NT2/D1 (cell line): Measurements from ENCODE around the gene ENOX1.

ENCODE experiments used
- DNase-seq: peaks from one replicate; pipeline ENCODE4 v3.0.0-alpha.2; 2011; ENCODE audit warnings: low read depth, low spot score
- H3K27me3 ChIP-seq: 2 replicates; pipeline ENCODE4 v1.6.0; 2011; ENCODE audit warnings: mild to moderate bottlenecking; ENCODE audit not compliant: insufficient read length, insufficient read depth
- H3K36me3 ChIP-seq: 2 replicates; pipeline ENCODE4 v1.6.1; 2011; ENCODE audit warnings: mild to moderate bottlenecking, low read length, mixed read lengths; ENCODE audit not compliant: insufficient read depth, insufficient read length
- H3K4me1 ChIP-seq: 2 replicates; pipeline ENCODE4 v1.5.1; 2011; ENCODE audit not compliant: insufficient read depth, insufficient read length
- H3K4me3 ChIP-seq: 2 replicates; pipeline ENCODE4 v1.5.1; 2011; ENCODE audit warnings: low read depth; ENCODE audit not compliant: insufficient read length
- H3K9ac ChIP-seq: 2 replicates; pipeline ENCODE4 v1.6.0; 2011; ENCODE audit warnings: low read depth; ENCODE audit not compliant: insufficient read length
- H3K9me3 ChIP-seq: 2 replicates; pipeline ENCODE4 v1.5.1; 2011; ENCODE audit warnings: mild to moderate bottlenecking, low read length; ENCODE audit not compliant: insufficient read depth
- SUZ12 ChIP-seq: IDR thresholded peaks from 2 replicates; pipeline ENCODE4 v1.6.1; 2011; ENCODE audit not compliant: insufficient read length, insufficient read depth; ENCODE audit errors: extremely low read depth
- YY1 ChIP-seq: IDR thresholded peaks from 2 replicates; pipeline ENCODE4 v1.6.1; 2011; ENCODE audit not compliant: insufficient read length, insufficient read depth
- ZNF274 ChIP-seq: IDR thresholded peaks from 2 replicates; pipeline ENCODE4 v1.6.1; 2011; ENCODE audit warnings: mild to moderate bottlenecking, low read depth, low read length

The ENOX1 gene

DNA sequence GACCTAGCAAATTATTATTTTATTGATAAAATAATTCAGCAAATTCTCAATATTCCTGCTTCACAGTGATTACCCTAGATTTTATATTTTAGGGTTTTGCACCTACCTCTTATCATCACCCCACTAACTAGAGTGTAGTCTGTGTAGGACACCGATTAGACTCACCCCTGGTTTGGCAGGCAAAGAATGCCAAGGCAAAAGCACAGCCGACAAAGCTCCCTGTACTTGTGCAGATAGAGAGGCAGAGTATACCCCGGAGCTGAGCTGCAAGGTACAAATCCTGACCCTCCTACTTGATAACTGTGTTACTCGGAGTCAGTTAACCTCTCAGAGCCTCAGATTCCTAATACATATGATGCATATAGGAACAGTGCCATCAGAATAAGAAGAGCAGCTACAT, 225.7 kb downstream of the ENOX1 start:
- H3K36me3 ChIP-seq = no peaks in the 10 kb centered on the region
- DNase-seq = no peak
- H3K9me3 ChIP-seq = no peaks in the 10 kb centered on the region
- no peak overlapping the region for H3K9ac ChIP-seq
- no peaks in the 10 kb centered on the region for H3K4me1 ChIP-seq
- no peak for TF ChIP-seq SUZ12
- no peak for TF ChIP-seq ZNF274
- no peak for TF ChIP-seq YY1
- no peak overlapping the region for H3K4me3 ChIP-seq
- no peaks in the 10 kb centered on the region for H3K27me3 ChIP-seq

DNA sequence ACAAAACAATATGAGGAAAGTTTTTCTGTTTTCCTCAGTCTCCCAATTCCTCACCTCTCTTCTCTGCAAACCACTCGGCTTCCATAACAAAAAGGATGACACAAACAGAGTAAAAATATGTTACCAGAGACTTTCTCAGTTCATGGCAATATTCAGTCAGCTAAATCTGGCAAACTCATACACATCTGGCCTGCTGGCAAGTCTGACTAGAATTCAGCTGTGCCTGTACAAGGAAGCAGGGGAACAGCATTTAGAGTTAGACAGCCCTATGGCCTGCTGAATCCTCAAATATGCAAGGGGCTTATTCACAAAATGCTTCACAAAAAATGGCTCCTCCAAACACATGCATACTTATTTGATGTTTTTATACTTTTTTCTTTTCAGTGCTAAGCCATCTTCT, 227.8 kb downstream of the ENOX1 start:
- Histone ChIP-seq H3K4me3 (no peak overlapping the region), H3K9ac (no peak overlapping the region), H3K4me1 (no peaks in the 10 kb centered on the region), H3K27me3 (no peaks in the 10 kb centered on the region), H3K36me3 (no peaks in the 10 kb centered on the region), H3K9me3 (no peaks in the 10 kb centered on the region)
- no peak for DNase-seq
- TF ChIP-seq YY1 (no peak), ZNF274 (no peak), SUZ12 (no peak)

DNA sequence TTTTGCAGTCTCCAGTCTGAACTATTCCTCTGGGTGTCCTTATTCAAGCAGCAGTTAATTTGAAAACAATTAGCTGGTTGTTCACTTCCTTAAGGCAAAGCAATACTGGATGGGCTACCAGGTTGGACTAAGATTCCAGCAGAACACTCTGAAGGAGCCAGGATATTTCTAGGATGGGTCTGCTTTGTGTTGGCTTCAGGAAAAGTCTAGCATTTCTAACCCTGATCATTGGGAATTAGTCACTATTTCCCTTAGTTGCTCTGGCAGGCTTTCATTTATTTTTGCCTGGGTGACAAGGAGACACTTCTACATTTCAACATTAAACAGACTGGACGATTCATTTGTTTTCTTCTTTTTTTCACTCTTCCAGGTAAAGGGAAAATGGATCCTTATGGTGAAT, 228.4 kb downstream of the ENOX1 start:
- Histone ChIP-seq H3K36me3 (no peaks in the 10 kb centered on the region), H3K4me3 (no peak overlapping the region), H3K9ac (no peak overlapping the region), H3K4me1 (no peaks in the 10 kb centered on the region), H3K27me3 (no peaks in the 10 kb centered on the region), H3K9me3 (no peaks in the 10 kb centered on the region)
- TF ChIP-seq YY1 = no peak
- TF ChIP-seq SUZ12 = no peak
- no peak for TF ChIP-seq ZNF274
- DNase-seq = no peak

DNA sequence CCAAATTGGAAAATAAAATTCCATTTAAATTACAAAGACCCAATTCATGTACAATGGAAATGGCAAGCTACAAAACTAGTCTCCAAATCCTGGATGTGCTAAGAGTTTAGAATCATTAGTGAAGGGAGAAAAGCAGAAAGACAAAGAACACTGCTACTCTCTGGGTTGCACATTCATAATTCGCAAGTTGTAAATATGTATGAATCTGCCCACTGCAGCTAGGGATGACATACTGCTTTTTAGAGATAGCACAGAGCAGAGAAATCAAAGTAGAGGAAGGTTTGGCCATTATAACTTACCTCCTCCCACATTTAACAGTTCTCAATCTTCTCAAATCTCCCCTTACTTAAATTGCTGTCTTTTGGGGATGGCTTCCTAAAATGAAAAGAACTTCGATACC, 231.1 kb downstream of the ENOX1 start:
- H3K9ac ChIP-seq = no peak overlapping the region
- no peak overlapping the region for H3K4me3 ChIP-seq
- TF ChIP-seq SUZ12 (no peak), ZNF274 (no peak), YY1 (no peak)
- no peak for DNase-seq
- no peaks in the 10 kb centered on the region for H3K27me3 ChIP-seq
- no peaks in the 10 kb centered on the region for H3K9me3 ChIP-seq
- no peaks in the 10 kb centered on the region for H3K4me1 ChIP-seq
- H3K36me3 ChIP-seq = no peaks in the 10 kb centered on the region

DNA sequence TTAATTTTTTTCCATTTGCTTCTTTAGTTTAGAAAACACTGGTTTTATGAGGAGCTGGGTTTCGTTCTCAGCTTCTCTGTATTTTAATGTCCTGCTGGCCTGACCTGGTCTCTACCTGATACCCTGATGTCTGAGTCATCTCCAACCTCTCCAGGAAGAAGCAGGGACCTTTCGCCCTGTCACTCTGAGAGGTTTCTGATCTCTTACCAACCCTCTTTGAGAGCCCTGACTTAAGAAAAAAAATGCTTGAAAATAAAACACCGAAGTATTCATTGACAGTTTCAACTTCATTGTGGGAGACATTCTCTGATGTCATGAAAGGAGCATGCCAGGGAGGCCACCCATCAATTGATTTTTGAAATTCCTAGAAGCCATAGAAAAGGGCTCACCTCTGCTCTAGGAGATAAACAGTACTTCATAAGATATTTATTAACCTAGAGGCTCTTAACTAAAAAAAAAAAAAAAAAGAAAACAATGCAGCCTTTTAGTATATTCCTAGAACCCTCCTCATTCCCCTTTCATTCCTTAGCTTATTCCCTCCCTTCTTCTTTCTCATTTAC, 234.8 kb downstream of the ENOX1 start:
- H3K4me3 ChIP-seq = no peak overlapping the region
- no peak for TF ChIP-seq ZNF274
- no peak for TF ChIP-seq YY1
- TF ChIP-seq SUZ12 = no peak
- H3K36me3 ChIP-seq = no peaks in the 10 kb centered on the region
- H3K9ac ChIP-seq = no peak overlapping the region
- no peak for DNase-seq
- H3K27me3 ChIP-seq = no peaks in the 10 kb centered on the region
- no peaks in the 10 kb centered on the region for H3K4me1 ChIP-seq
- H3K9me3 ChIP-seq = no peaks in the 10 kb centered on the region

DNA sequence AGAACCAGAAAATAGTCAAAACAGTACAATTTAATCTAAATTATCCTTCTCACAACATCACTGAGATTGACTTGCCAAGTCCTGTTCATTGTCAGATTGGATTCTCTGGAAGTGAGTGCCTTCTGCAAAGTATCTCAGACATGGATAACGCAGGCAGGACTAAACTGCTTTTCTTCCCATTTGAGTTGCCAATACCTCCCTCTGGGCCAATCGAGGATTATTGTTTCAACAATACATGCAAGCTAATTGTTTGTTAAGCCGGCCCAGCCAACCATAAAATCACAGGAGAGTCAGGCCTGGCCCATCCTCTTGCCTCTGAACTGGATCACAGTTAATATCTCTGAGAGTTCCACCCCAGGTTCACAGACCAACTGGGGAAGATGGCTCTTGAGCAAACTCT, 240.0 kb downstream of the ENOX1 start:
- H3K4me3 ChIP-seq = no peak overlapping the region
- no peaks in the 10 kb centered on the region for H3K4me1 ChIP-seq
- H3K9me3 ChIP-seq = no peaks in the 10 kb centered on the region
- DNase-seq = no peak
- H3K27me3 ChIP-seq = no peaks in the 10 kb centered on the region
- no peaks in the 10 kb centered on the region for H3K36me3 ChIP-seq
- H3K9ac ChIP-seq = no peak overlapping the region
- no peak for TF ChIP-seq ZNF274
- no peak for TF ChIP-seq YY1
- TF ChIP-seq SUZ12 = no peak

DNA sequence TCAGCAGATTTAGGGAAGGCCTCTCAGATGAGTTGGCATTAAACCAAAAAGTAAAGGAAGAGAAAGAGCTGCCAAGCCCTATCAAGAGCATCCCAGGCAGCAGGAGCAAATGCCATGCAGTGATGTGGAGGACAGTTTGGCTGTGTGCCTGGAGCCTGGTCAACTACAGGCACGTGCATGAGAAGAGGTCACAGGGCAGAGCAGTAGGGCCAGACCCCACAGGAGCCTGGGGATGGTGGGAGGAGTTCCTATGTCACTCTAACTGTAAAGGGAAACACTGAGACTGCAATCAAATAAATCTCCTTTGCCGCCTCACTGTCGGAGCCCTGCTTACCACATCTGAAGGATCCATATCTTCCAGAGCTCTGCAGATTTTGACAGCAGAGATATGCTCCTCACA, 240.5 kb downstream of the ENOX1 start:
- no peak for DNase-seq
- Histone ChIP-seq H3K36me3 (no peaks in the 10 kb centered on the region), H3K4me1 (no peaks in the 10 kb centered on the region), H3K4me3 (no peak overlapping the region), H3K9ac (no peak overlapping the region), H3K9me3 (no peaks in the 10 kb centered on the region), H3K27me3 (no peaks in the 10 kb centered on the region)
- TF ChIP-seq ZNF274 = no peak
- TF ChIP-seq SUZ12 = no peak
- no peak for TF ChIP-seq YY1

DNA sequence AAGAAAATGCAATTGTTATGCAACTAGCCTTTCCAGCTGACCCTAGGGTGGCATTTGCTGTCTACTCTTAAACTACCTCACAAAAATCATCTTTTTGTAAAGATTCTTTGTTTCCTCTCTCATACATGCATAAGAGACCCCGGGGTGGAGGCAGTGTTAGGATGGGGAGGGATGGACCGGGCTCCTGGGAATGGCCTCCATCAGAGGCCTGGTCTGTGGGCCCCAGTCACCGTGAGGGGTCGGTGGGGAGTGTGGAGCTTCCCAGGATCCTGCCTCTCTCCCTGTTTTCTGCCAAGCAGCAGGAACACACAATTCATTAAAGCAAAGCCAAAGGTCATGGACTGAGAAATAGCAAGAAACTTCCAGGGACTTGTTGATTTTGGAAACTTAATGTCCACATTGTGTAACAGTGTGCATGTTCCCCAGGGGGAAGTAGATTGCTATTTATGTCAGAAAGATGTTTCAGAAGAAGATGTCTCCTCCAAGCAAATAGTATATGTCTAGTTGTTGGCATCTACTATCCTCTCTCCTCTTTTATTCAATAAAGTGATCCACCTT, 241.4 kb downstream of the ENOX1 start:
- H3K36me3 ChIP-seq = no peaks in the 10 kb centered on the region
- no peak for DNase-seq
- no peaks in the 10 kb centered on the region for H3K27me3 ChIP-seq
- H3K4me3 ChIP-seq = no peak overlapping the region
- no peaks in the 10 kb centered on the region for H3K9me3 ChIP-seq
- H3K4me1 ChIP-seq = no peaks in the 10 kb centered on the region
- TF ChIP-seq YY1 (no peak), SUZ12 (no peak), ZNF274 (no peak)
- no peak overlapping the region for H3K9ac ChIP-seq
